K562 (cell line): ENCODE data around the gene MYO1A. TPM values are rescaled to one million over a fixed set of nuclear protein-coding genes. Genes with fewer than 3 reads are reported as not detected.

Experiments
- ATAC-seq: fragments of 200-7000 bp; cut with Tn5 transposase; 3 replicates; pipeline ENCODE4 v1.9.1; 2020; ENCODE audit warnings: moderate library complexity
- BruUV-seq: library from RNA; stranded (reverse); fragments of 400-500 nt; replicated peaks from 2 replicates; lab custom pipeline; 2021; lab: Mats Ljungman, UMichigan
- CTCF ChIA-PET: fragments of 300-600 bp; formaldehyde crosslinking; extraction: SDS; loops from one replicate; lab custom pipeline; 2021; ENCODE audit warnings: low intra/inter-chr PET ratio; lab: Yijun Ruan, JAX
- POLR2A ChIA-PET: fragments of 300-600, 350-650 bp; sonication (Branson Sonifier 250); formaldehyde crosslinking; extraction: SDS; loops from one replicate; lab custom pipeline; 2021; ENCODE audit warnings: antibody characterized with exemption, inconsistent platforms; lab: Yijun Ruan, JAX
- DNase-seq, 4 experiments: peaks; one replicate each; pipeline versions ENCODE4 v3.0.0 to v3.0.0-alpha.2; 2011 to 2018; ENCODE audit warnings: low spot score in 3 of 4, mixed read lengths in 3 of 4; ENCODE audit errors: extremely low read depth in 1 of 4
- FAIRE-seq: peaks from 2 replicates; lab custom pipeline; 2011; peaks lifted over from hg19 to GRCh38; lab: Jason Lieb, UNC
- H2AFZ ChIP-seq: 2 replicates; pipeline ENCODE4 v1.6.0; 2011; ENCODE audit warnings: low read depth, low read length, control low read depth, inconsistent platforms
- H3K27ac ChIP-seq: fragments of 200-600 bp; 3 replicates; pipeline ENCODE4 v1.8.0; 2011; ENCODE audit warnings: low read depth, mild to moderate bottlenecking, control low read depth, inconsistent platforms, low read length, moderate library complexity, mixed read lengths; ENCODE audit errors: extremely low read depth
- H3K27me3 ChIP-seq, 2 experiments: fragments of 300-600 bp in 1 of 2; 2 replicates in 1 of 2; 3 replicates in 1 of 2; pipeline versions ENCODE4 v1.6.0 to v1.8.0; 2011; ENCODE audit warnings: inconsistent platforms in 2 of 2, low read length in 2 of 2, mild to moderate bottlenecking in 1 of 2, mixed read lengths in 1 of 2, moderate library complexity in 1 of 2; ENCODE audit not compliant: control insufficient read depth in 2 of 2, insufficient read depth in 2 of 2
- H3K36me3 ChIP-seq: fragments of 300-600 bp; 3 replicates; pipeline ENCODE4 v1.8.0; 2011; ENCODE audit warnings: mild to moderate bottlenecking, low read length, inconsistent platforms; ENCODE audit not compliant: control insufficient read depth, insufficient read depth
- H3K4me1 ChIP-seq, 2 experiments: fragments of 200-600 bp in 1 of 2; replicated peaks in 1 of 2; 2 replicates in 1 of 2; 3 replicates in 1 of 2; pipeline versions ENCODE4 v1.5.1 to v1.8.0; 2011; ENCODE audit warnings: inconsistent platforms in 2 of 2, low read length in 2 of 2, mild to moderate bottlenecking in 1 of 2, mixed read lengths in 1 of 2, moderate library complexity in 1 of 2; ENCODE audit not compliant: control insufficient read depth in 2 of 2, insufficient read depth in 2 of 2
- H3K4me2 ChIP-seq: 2 replicates; pipeline ENCODE4 v1.6.1; 2011; ENCODE audit warnings: low read length, control low read depth, inconsistent platforms, mixed read lengths; ENCODE audit not compliant: insufficient read depth
- H3K4me3 ChIP-seq: fragments of 200-600 bp; sonication (generic), shearing (Covaris generic); 2 replicates; pipeline ENCODE4 v1.5.1; 2016; ENCODE audit warnings: control low read depth, inconsistent platforms
- H3K79me2 ChIP-seq: fragments of 200-600 bp; 3 replicates; pipeline ENCODE4 v1.8.0; 2011; ENCODE audit warnings: low read length, inconsistent platforms; ENCODE audit not compliant: control insufficient read depth, insufficient read depth
- H3K9ac ChIP-seq, 2 experiments: 2 replicates each; pipeline versions ENCODE4 v1.6.0 to v1.6.1; 2011; ENCODE audit warnings: low read depth in 2 of 2, low read length in 2 of 2, control low read depth in 1 of 2, inconsistent platforms in 1 of 2, mild to moderate bottlenecking in 1 of 2, mixed read lengths in 1 of 2; ENCODE audit not compliant: insufficient read depth in 1 of 2
- H3K9me1 ChIP-seq: one replicate; pipeline ENCODE4 v1.6.0; 2011; ENCODE audit warnings: inconsistent platforms, mild to moderate bottlenecking, low read length, moderate library complexity; ENCODE audit not compliant: control insufficient read depth, insufficient read depth
- H3K9me3 ChIP-seq: replicated peaks from 2 replicates; pipeline ENCODE4 v1.5.1; 2011; ENCODE audit warnings: low read depth, low read length, inconsistent platforms; ENCODE audit not compliant: control insufficient read depth, insufficient read depth
- H4K20me1 ChIP-seq: replicated peaks from 2 replicates; pipeline ENCODE4 v1.6.1; 2011; ENCODE audit warnings: low read length, inconsistent platforms, mixed read lengths; ENCODE audit not compliant: control insufficient read depth, insufficient read depth
- ATF7 ChIP-seq: fragments of 450-650 bp; IDR thresholded peaks from 2 replicates; pipeline ENCODE4 v1.7.1; 2014; ENCODE audit warnings: mild to moderate bottlenecking, moderate library complexity
- CBX2 ChIP-seq: fragments of 200-600 bp; sonication (generic); IDR thresholded peaks from one replicate; pipeline ENCODE4 v1.6.1; 2012; ENCODE audit warnings: mild to moderate bottlenecking, low read length, inconsistent platforms; ENCODE audit not compliant: insufficient read depth, poor library complexity, severe bottlenecking
- FOXK2 ChIP-seq, 2 experiments: fragments of 450-650 bp; IDR thresholded peaks in 1 of 2; conservative IDR thresholded peaks in 1 of 2; 2 replicates each; pipeline ENCODE4 v1.6.1; 2016; ENCODE audit warnings: low read depth in 2 of 2, mild to moderate bottlenecking in 1 of 2
- FOXM1 ChIP-seq, 2 experiments: fragments of 450-650 bp in 1 of 2; sonication (generic) in 1 of 2; formaldehyde crosslinking in 1 of 2; IDR thresholded peaks; 2 replicates each; pipeline versions ENCODE4 v1.6.1 to v1.9.0; 2017 to 2022; ENCODE audit warnings: low read depth in 2 of 2, mild to moderate bottlenecking in 2 of 2, missing genetic modification reagents in 1 of 2, moderate library complexity in 1 of 2
- KLF16 ChIP-seq: IDR thresholded peaks from 2 replicates; pipeline ENCODE4 v1.6.1; 2016; ENCODE audit warnings: antibody characterized with exemption
- MTA2 ChIP-seq: fragments of 450-650 bp; IDR thresholded peaks from 2 replicates; pipeline ENCODE4 v1.6.1; 2016; ENCODE audit warnings: low read depth
- MYC ChIP-seq, 2 experiments: fragments of 250-450 bp in 1 of 2; sonication (Bioruptor Pico) in 1 of 2; IDR thresholded peaks; 2 replicates each; pipeline versions ENCODE4 v1.5.1 to v1.6.1; 2012 to 2021; ENCODE audit warnings: low read depth in 2 of 2, borderline replicate concordance in 1 of 2, improper control_type of control experiment in 1 of 2, low read length in 1 of 2, mild to moderate bottlenecking in 1 of 2, moderate library complexity in 1 of 2
- NR2C2 ChIP-seq, 2 experiments: fragments of 200-800 bp in 1 of 2; sonication (Bioruptor generic) in 1 of 2; sonication (generic) in 1 of 2; formaldehyde crosslinking in 1 of 2; IDR thresholded peaks; 2 replicates each; pipeline versions ENCODE4 v1.6.1 to v1.8.0; 2016 to 2022; ENCODE audit warnings: mild to moderate bottlenecking in 1 of 2, missing compliant biosample characterization in 1 of 2, missing genetic modification characterization in 1 of 2, missing genetic modification reagents in 1 of 2
- POLR2AphosphoS5 ChIP-seq: IDR thresholded peaks from 2 replicates; pipeline ENCODE4 v1.6.1; 2011; ENCODE audit warnings: mild to moderate bottlenecking, low read depth, low read length, moderate library complexity; ENCODE audit not compliant: control insufficient read depth, insufficient read depth
- SMARCA4 ChIP-seq: fragments of 450-650 bp; IDR thresholded peaks from 2 replicates; pipeline ENCODE4 v1.6.1; 2016
- STAT6 ChIP-seq: sonication (generic); formaldehyde crosslinking; IDR thresholded peaks from 2 replicates; pipeline ENCODE4 v1.8.1; 2023; ENCODE audit warnings: mild to moderate bottlenecking, missing genetic modification reagents
- TBP ChIP-seq: optimal IDR thresholded peaks from 2 replicates; pipeline ENCODE3; 2011; ENCODE audit warnings: low read depth, low read length, improper control_type of control experiment
- ZBTB5 ChIP-seq: fragments of 450-650 bp; IDR thresholded peaks from 2 replicates; pipeline ENCODE4 v1.6.1; 2017; ENCODE audit warnings: antibody characterized with exemption
- ZNF253 ChIP-seq: fragments of 250-450 bp; sonication (Bioruptor Pico); conservative IDR thresholded peaks from 2 replicates; pipeline ENCODE4 v1.6.1; 2021; ENCODE audit warnings: mild to moderate bottlenecking
- ZNF699 ChIP-seq: fragments of 250-450 bp; sonication (Bioruptor Pico); IDR thresholded peaks from 2 replicates; pipeline ENCODE4 v1.8.0; 2021; ENCODE audit warnings: mild to moderate bottlenecking, moderate library complexity; ENCODE audit not compliant: insufficient replicate concordance
- WGBS: fragments of 100-300 bp; shearing (Covaris generic); methylation state at CpG from one replicate; pipeline ENCODE4 v1.1.6; 2016; ENCODE audit warnings: low coverage, mixed read lengths; ENCODE audit not compliant: insufficient coverage; ENCODE audit errors: missing lambda C conversion rate; 5-methylcytosine and 5-hydroxymethylcytosine counted together
- in situ Hi-C: fragments of 300-500 bp; cut with MboI; formaldehyde crosslinking; loops from 4 replicates; pipeline ENCODE4 v1.15.0; 2018; ENCODE audit warnings: inconsistent platforms, mixed read lengths
- intact Hi-C: fragments of 100-400 bp; cut with micrococcal nuclease; formaldehyde crosslinking; loops from 2 replicates; pipeline ENCODE4 v1.14.2; 2022
- polyA plus RNA-seq, 8 experiments: library from polyadenylated mRNA; depleted of rRNA in 4 of 8; stranded (reverse) in 5 of 8; unstranded in 3 of 8; fragments of >200 nt; fragmentation: Nextera tagmentation in 2 of 8; fragmentation: Illumina TruSeq in 1 of 8; extraction: Ambion mirVana in 2 of 8; extraction: Trizol in 1 of 8; gene quantifications; 2 replicates each; pipeline versions ENCODE4 v1.2.1 to v1.2.3, GENCODE V29; 2011 to 2014; ENCODE audit warnings: inconsistent platforms in 1 of 8, missing spikeins in 1 of 8
- total RNA-seq, 7 experiments: library from RNA; depleted of rRNA in 6 of 7; stranded (reverse); fragments of >200 nt in 6 of 7; fragmentation: Illumina TruSeq in 2 of 7; extraction: Trizol in 2 of 7; gene quantifications; 2 replicates each; pipeline versions ENCODE4 v1.2.1 to v1.2.3, GENCODE V29; 2011 to 2021; ENCODE audit warnings: low replicate concordance in 1 of 7

MYO1A gene
- total and polyA plus RNA-seq, 9 of the 15 experiments (the other 6 are each of a cell fraction or from before 2014, with no cell fraction given) = 0.03 to 0.29 (median 0.14) TPM; not detected in 2

GRCh38 chr12:57087691-57088353 is 37.9 kb upstream of the MYO1A start:
- BruUV-seq = no TSS peak
- DNase-seq (peak; percentile 80 to 96 (median 86)), ATAC-seq (peak; percentile 63), FAIRE-seq (peak; percentile 62)
- peaks cover 29 to 60% of the 10 kb centered on the region in 2 experiments for H3K4me1 ChIP-seq
- under 1% methylated on average over 21 of the region's 37 CpGs for WGBS
- H3K4me2 ChIP-seq = peak overlapping the region; percentile 93
- H3K36me3 ChIP-seq = peaks cover 23% of the 10 kb centered on the region
- in situ Hi-C loops = no loop called here
- peak overlapping the region; percentile 73 for H3K4me3 ChIP-seq
- H3K9me3 ChIP-seq = no peaks in the 10 kb centered on the region
- ChIA-PET POLR2A (interaction anchor here (0.5 to 6.0 kb wide), 5 partner anchors 8 to 452 kb away, joined by 3 to 44 read pairs (median 4); partner anchors contain the start of gene NEMP1), CTCF (interaction anchor here (1.3 kb wide), 2 partner anchors 19 to 25 kb away, joined by 3 read pairs; no protein-coding TSS in a partner anchor)
- H3K27me3 ChIP-seq = no peaks in the 10 kb centered on the region
- intact Hi-C loops = loop anchor here (1.0 to 10.0 kb wide), 2 partner anchors 23 to 453 kb away; partner anchors contain the start of genes BAZ2A and STAT6
- peak overlapping the region; percentile 93 for H3K27ac ChIP-seq
- H3K9me1 ChIP-seq = no peaks in the 10 kb centered on the region
- H2AFZ ChIP-seq = peak overlapping the region; percentile 74
- H3K9ac ChIP-seq = peak overlapping the region; percentile 93 to 98
- H4K20me1 ChIP-seq = peaks cover 5% of the 10 kb centered on the region
- H3K79me2 ChIP-seq = peaks cover 38% of the 10 kb centered on the region
- no peak for TF ChIP-seq ZNF699 (CRISPR knock-in tag)
- TF ChIP-seq NR2C2 (CRISPR knock-in tag; IDR thresholded peaks at IDR 0.05) = no peak
- TF ChIP-seq NR2C2 (tag; IDR thresholded peaks at IDR 0.05) = peak; percentile 34; the same call in 1 of the 2 replicates
- peak; percentile 37; the same call in 1 of the 2 replicates for TF ChIP-seq KLF16
- peak; percentile 32 for TF ChIP-seq TBP
- peak; percentile 51; the same call in 1 of the 2 replicates for TF ChIP-seq SMARCA4
- no peak for TF ChIP-seq ZBTB5
- no peak for TF ChIP-seq MYC (IDR thresholded peaks at IDR 0.05; ENCODE audit: low read depth, low read length)
- TF ChIP-seq MYC (CRISPR knock-in tag; IDR thresholded peaks at IDR 0.05; ENCODE audit: borderline replicate concordance, low read depth) = peak; percentile 14; the same call in 1 of the 2 replicates
- TF ChIP-seq FOXM1 (IDR thresholded peaks at IDR 0.05; ENCODE audit: low read depth) = no peak
- 0 out of 2 replicates have a peak, but pooled peaks have one; percentile 14 for TF ChIP-seq FOXM1 (CRISPR knock-in tag; IDR thresholded peaks at IDR 0.05; ENCODE audit: low read depth)
- no peak for TF ChIP-seq ZNF253
- TF ChIP-seq ATF7 = peak; percentile 37; the same call in 1 of the 2 replicates
- TF ChIP-seq FOXK2 (conservative IDR thresholded peaks at IDR 0.05 in 1 of 2, IDR thresholded peaks at IDR 0.05 in 1 of 2; ENCODE audit: low read depth in 2 of 2) = 0 out of 4 replicates have a peak, but pooled peaks of 1 of the 2 experiments have one; percentile 5
- TF ChIP-seq CBX2 = no peak
- no peak for TF ChIP-seq MTA2
- peak; percentile 57; the same call in 1 of the 2 replicates for TF ChIP-seq POLR2AphosphoS5
- peak; percentile 51; the same call in 1 of the 2 replicates for TF ChIP-seq STAT6 (CRISPR knock-in tag)
